Duodenal mucosa (tissue), 2 donors: ENCODE data around the gene TTC7B.

Experiments
- H3K27ac ChIP-seq: one replicate; pipeline ENCODE4 v1.7.0; 2013; ENCODE audit warnings: low read depth, low read length
- H3K27me3 ChIP-seq, 2 donors: one replicate each; pipeline ENCODE4 v1.7.0; 2013; ENCODE audit warnings: low read length in 2 of 2, control low read depth in 1 of 2; ENCODE audit not compliant: insufficient read depth in 2 of 2, control insufficient read depth in 1 of 2
- H3K36me3 ChIP-seq, 2 donors: one replicate each; pipeline ENCODE4 v1.7.0; 2013; ENCODE audit warnings: low read length in 2 of 2, control low read depth in 1 of 2; ENCODE audit not compliant: insufficient read depth in 2 of 2, control insufficient read depth in 1 of 2
- H3K4me1 ChIP-seq, 2 donors: one replicate each; pipeline ENCODE4 v1.7.0; 2013; ENCODE audit warnings: low read length in 2 of 2, control low read depth in 1 of 2; ENCODE audit not compliant: insufficient read depth in 2 of 2, control insufficient read depth in 1 of 2
- H3K4me3 ChIP-seq, 2 donors: one replicate each; pipeline ENCODE4 v1.7.0; 2013; ENCODE audit warnings: low read length in 2 of 2, low read depth in 1 of 2
- H3K9ac ChIP-seq, 2 donors: one replicate each; pipeline ENCODE4 v1.7.0; 2013; ENCODE audit warnings: low read length in 2 of 2, low read depth in 1 of 2
- H3K9me3 ChIP-seq, 2 donors: one replicate each; pipeline ENCODE4 v1.7.0; 2013; ENCODE audit warnings: low read length in 2 of 2, control low read depth in 1 of 2; ENCODE audit not compliant: control insufficient read depth in 1 of 2

TTC7B gene

DNA sequence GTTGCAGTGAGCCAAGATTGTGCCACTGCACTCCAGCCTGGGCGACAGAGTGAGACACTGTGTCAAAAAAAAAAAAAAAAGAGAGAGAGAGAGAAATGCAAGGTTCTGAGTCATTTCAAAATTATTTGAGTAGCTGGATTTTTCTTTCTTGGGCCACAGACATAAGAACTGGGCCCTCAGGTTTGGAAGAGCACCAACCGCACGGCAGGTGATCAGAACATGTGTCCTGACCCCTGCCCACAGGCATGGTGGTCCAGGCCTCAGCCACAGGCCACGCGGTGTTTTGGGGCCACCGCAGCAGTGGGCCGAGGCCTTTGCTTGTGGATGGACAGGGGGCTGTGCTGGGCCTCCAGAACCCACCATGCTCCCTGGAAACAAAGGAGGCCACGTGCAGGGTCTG lies 292.7 kb downstream of the TTC7B start:
- H3K4me3 ChIP-seq: no peak overlapping the region
- H3K36me3 ChIP-seq: no peaks in the 10 kb centered on the region
- H3K27me3 ChIP-seq: no peaks in the 10 kb centered on the region
- H3K4me1 ChIP-seq: peaks cover 21 to 24% of the 10 kb centered on the region in 2 donors
- no peak overlapping the region for H3K27ac ChIP-seq
- peaks cover 0 to 2% of the 10 kb centered on the region in 2 donors for H3K9me3 ChIP-seq
- H3K9ac ChIP-seq: no peak overlapping the region

DNA sequence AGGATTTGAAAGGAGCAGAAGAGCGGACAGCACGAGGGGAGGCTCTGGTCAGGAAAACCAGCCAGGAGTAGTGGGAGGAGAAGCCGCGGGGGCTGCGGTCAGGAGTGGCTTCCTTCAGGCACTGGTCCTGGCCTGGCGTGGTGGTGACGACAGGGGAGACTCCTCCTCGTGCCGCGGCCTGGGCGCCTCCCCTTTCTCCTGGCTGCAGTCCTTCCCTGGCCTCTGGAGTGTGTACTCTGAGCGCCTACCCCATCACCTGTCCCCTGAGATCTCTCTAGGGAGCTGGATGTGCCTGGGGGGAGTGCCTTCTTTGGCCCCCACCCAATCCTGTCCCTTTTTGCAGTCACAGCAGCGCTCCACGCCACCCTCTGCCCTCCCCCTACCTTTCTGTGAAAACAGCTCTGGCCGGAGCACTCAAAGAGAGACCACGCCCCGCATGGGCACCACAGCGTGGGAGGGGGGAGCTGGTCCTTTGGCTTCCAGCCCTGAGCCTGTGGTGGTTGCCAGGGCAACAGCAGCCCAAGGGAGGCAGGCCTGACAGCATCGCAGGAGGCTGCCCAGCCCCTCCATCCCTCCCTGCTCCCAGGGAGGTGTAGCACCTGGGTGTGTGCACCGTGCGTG lies 293.5 kb downstream of the TTC7B start:
- Histone ChIP-seq H3K36me3 (no peaks in the 10 kb centered on the region), H3K27me3 (no peaks in the 10 kb centered on the region), H3K9ac (peak overlapping the region in 1 of 2 donors; percentile 6), H3K27ac (no peak overlapping the region), H3K9me3 (peaks cover 0 to 2% of the 10 kb centered on the region in 2 donors), H3K4me1 (peaks cover 30 to 33% of the 10 kb centered on the region in 2 donors), H3K4me3 (no peak overlapping the region)

DNA sequence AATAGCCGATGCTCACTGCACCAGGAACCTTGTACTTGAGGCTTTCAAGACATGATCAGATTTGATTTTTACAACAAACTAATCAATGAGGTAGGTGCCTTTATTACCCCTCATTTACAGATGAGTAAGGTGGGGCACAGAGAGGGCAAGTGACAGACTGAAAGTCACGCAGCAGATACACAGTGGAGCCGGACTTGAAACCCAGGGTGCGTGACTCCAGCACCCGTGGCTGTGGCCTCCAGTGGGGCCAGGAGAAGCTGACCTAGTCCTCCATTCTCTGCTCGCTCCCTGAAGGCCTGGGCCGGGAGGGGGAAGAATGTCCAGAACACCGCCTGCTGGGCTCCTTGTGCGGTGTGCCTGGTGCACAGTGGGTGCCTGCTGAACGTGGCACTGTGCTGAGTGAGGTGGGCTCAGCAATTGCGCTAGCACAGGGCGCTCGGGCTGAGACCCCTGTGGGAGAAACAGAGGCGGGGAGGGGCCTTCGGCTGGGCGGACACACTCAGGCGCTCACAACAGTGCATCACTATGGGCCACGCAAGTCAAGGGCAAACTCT lies 294.2 kb downstream of the TTC7B start:
- Histone ChIP-seq H3K4me1 (peaks cover 36 to 40% of the 10 kb centered on the region in 2 donors), H3K27ac (no peak overlapping the region), H3K27me3 (no peaks in the 10 kb centered on the region), H3K9me3 (peaks cover 0 to 2% of the 10 kb centered on the region in 2 donors), H3K9ac (no peak overlapping the region), H3K36me3 (no peaks in the 10 kb centered on the region), H3K4me3 (no peak overlapping the region)

DNA sequence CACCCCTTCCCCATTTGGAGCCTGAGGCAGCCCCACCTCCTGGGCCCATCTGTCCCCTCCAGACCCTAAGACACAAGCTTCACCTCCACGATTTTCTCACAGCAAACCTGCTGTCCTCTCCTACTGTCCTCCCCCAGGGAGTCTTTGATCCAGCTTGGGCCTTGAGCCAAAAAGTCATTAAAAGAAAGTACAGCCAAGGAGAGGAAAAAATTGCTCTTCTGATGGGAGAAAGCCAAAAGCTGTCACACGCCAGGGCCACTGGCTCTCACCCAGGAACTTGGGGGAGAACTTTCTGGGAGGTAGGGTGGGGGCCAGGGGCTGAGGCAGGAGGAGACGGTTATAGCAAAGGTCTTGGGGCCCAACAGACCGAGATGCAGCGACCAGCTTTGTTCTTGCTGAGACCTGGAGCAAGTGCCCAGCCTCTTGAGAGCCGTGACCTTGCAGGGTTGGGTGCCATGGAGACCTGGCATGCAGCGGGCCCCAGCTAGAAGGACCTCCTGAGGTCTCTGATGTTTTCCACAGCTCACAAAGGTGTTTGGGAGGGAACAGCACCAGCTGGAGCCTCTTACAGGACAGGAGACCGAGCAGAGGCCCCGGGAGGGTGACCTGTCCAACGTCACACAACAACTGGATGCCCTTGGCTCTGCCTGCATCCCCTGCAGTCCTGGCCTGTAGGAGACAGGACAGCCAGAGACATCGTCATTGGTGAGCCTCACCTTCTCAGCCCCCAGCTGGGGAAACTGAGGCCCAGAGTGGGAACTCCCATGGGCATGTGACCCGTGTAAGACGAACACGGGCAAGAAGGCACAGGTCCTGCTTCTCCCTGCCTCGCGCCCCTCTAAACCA lies 294.9 kb downstream of the TTC7B start:
- no peaks in the 10 kb centered on the region for H3K9me3 ChIP-seq
- no peak overlapping the region for H3K27ac ChIP-seq
- H3K36me3 ChIP-seq: no peaks in the 10 kb centered on the region
- H3K27me3 ChIP-seq: no peaks in the 10 kb centered on the region
- H3K4me1 ChIP-seq: peaks cover 43 to 46% of the 10 kb centered on the region in 2 donors
- no peak overlapping the region for H3K9ac ChIP-seq
- H3K4me3 ChIP-seq: no peak overlapping the region

DNA sequence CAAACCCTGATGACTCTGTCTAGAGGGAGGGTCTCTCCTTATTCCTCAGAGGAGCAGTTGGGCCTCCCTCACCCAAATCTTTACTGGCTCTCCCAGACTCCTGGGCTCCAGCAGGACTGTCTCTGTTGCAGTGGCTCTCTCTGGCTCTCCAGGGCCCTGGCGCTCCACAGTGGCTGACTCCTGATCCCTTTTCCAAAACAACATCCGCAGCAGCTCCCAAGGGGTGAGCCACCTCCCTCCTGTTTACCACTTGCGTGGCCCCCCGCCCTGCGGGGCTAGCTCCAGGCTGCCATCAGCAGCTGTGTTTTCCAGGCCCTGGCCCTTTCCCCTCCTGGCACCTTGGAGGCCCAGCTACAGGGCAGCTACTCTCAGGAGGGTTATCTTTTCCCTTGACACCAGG lies 295.9 kb downstream of the TTC7B start:
- H3K27me3 ChIP-seq: no peaks in the 10 kb centered on the region
- peaks cover 51% of the 10 kb centered on the region in 2 donors for H3K4me1 ChIP-seq
- no peaks in the 10 kb centered on the region for H3K36me3 ChIP-seq
- no peak overlapping the region for H3K27ac ChIP-seq
- H3K4me3 ChIP-seq: no peak overlapping the region
- H3K9ac ChIP-seq: no peak overlapping the region
- no peaks in the 10 kb centered on the region for H3K9me3 ChIP-seq

DNA sequence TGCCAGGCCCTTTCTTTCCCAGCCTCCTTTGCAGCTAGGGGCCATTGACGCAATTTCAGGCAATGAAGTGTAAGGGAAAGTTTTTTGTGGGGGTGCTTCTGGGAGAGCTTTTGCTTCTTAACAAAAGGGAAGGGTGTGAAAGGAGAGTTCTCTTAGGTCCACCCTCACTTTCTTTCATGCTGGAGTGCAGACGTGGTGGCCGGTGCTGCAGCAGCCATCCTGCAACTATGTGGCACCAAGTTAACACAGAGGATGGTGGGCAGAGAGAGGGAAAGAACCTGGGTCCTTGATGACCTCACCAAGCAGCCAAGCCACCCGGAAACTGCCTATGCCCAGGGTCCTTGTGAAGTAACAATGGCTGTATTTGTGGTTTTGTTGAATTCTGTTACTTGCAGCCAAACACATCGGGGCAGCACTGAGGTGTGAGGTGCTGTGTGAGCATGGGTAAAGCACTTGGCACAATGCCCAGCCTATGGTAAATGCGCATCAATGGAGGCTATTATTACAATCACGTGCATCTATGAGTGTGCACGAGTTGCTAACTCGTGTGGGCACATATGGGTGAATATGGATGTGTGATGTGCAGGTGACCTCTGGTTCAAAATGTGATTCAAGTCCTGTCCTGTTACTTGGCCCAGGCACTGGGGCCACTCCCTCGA lies 296.8 kb downstream of the TTC7B start:
- no peak overlapping the region for H3K27ac ChIP-seq
- H3K27me3 ChIP-seq: no peaks in the 10 kb centered on the region
- H3K9ac ChIP-seq: peak overlapping the region in 1 of 2 donors; percentile 39
- no peaks in the 10 kb centered on the region for H3K36me3 ChIP-seq
- no peak overlapping the region for H3K4me3 ChIP-seq
- H3K9me3 ChIP-seq: no peaks in the 10 kb centered on the region
- H3K4me1 ChIP-seq: peaks cover 53 to 55% of the 10 kb centered on the region in 2 donors

DNA sequence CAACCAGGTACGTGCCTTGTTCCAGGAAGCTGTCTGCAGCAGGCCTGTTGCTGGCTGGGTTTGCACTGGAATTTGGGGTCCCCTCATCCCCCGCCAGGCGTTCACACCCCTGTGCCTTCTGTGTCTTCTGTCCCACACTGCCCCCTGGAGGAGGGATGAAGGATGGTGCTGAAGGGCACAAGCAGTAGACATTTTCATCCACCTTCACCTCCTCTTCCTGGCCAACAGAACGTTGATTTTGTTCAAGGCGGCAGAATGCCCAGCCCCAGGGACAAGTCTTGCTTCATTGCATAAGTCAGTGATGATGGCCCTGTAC lies 297.3 kb downstream of the TTC7B start:
- Histone ChIP-seq H3K27me3 (no peaks in the 10 kb centered on the region), H3K9me3 (no peaks in the 10 kb centered on the region), H3K9ac (peak overlapping the region in 1 of 2 donors; percentile 39), H3K36me3 (no peaks in the 10 kb centered on the region), H3K4me3 (no peak overlapping the region), H3K27ac (no peak overlapping the region), H3K4me1 (peaks cover 58 to 60% of the 10 kb centered on the region in 2 donors)

DNA sequence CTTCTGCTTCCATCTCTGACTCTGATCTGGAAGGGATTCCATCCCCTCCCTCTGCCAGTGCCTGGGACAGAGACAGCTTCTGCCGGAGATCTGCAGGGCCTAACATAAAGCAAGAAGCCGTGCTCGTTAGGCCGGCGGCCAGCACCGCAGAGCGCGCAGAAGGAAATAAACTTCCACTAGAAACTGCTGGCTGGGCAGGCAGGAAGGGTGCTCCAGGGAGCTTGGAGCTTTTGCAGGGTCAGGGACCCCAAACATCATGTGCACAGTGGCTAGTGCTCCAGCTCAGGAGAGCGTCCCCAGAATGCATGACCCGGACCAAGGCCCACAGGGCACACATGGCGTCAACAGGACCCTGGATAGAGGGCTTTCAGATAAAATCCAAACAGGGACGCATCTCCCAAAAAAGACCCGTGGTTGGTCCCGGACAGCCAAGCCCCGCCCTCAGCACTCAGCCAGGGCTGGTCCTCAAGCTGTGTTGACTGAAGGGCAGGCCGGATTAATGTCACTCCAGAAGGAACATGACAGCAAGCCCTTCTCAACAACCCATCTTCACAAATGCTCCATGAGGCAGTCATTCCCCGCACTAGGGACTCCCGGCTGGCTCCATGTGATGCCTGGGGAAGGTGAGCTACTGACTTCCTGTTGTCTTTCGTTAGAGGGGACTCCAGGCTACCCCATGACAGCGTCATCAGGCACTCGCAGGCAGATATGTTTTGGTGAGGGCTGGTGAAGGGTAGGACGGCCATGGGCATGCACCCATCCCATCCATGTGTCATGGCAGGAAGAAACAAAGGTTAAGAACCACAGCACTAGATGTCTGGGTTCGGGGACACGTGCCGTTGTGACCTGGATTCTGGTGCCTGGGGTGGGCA lies 297.9 kb downstream of the TTC7B start:
- Histone ChIP-seq H3K9ac (peak overlapping the region; percentile 15 to 39), H3K36me3 (no peaks in the 10 kb centered on the region), H3K4me3 (no peak overlapping the region), H3K27me3 (no peaks in the 10 kb centered on the region), H3K9me3 (no peaks in the 10 kb centered on the region), H3K27ac (peak overlapping the region; percentile 54), H3K4me1 (peaks cover 63% of the 10 kb centered on the region in 2 donors)

DNA sequence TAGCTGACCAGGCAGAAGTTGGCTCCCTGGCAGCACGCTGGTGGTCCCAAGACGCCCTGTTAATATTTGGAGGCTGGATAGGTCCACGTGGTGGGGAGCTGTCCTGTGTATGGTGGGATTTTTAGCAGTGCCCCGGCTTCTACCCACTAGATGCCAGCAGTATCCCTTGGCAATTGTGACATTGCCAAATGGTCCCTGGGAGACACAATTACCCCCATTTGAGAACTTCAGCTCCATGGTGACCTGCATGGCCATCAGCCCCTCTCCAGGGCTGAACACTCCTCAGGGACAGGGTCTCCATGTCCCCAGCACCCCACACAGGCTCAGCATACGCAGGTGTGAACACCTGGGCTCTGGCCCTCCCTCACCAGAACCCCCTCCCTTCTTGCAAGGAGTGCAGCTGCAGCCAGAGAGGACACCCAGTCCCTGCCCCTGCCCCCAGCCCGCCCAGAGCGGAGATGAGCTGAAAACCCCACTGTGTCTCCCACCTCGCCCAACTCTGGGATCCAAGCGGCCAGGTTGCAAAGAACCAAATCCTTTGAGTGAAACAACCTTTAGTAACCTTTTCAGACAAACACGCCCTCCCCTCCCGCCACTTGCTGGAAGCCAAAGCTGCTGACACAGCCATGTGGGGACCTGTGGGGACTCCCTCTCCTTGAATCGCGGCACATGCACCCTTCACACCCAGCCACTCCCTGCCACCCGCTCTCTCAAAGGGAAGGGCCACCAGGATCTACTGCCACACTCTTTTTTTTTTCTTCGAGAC lies 299.0 kb downstream of the TTC7B start:
- Histone ChIP-seq H3K27me3 (no peaks in the 10 kb centered on the region), H3K4me3 (no peak overlapping the region), H3K36me3 (no peaks in the 10 kb centered on the region), H3K4me1 (peaks cover 68 to 73% of the 10 kb centered on the region in 2 donors), H3K9me3 (no peaks in the 10 kb centered on the region), H3K9ac (peak overlapping the region in 1 of 2 donors; percentile 39), H3K27ac (peak overlapping the region; percentile 67)
